Measurements from ENCODE around the gene CFAP299.

The CFAP299 gene

GRCh38 chr4:80529026-80529425 is 193.5 kb downstream of the CFAP299 start:
- no peaks in the 10 kb centered on the region for H3K27me3 ChIP-seq (ENCODE audit: control insufficient read depth, insufficient read depth, low read length)
- H3K9ac ChIP-seq (ENCODE audit: low read length), result no peak overlapping the region
- H3K4me3 ChIP-seq (ENCODE audit: low read length), result no peak overlapping the region
- no peaks in the 10 kb centered on the region for H3K9me3 ChIP-seq (ENCODE audit: control insufficient read depth, low read depth, low read length)
- no peak overlapping the region for H3K27ac ChIP-seq (ENCODE audit: low read length)
- H3K36me3 ChIP-seq (ENCODE audit: control insufficient read depth, low read depth, low read length), result no peaks in the 10 kb centered on the region
- H3K4me1 ChIP-seq (ENCODE audit: control insufficient read depth, low read depth, low read length), result peaks cover 18% of the 10 kb centered on the region

GRCh38 chr4:80532674-80533333 is 197.3 kb downstream of the CFAP299 start:
- Histone ChIP-seq H3K27ac (ENCODE audit: low read length) (no peak overlapping the region), H3K27me3 (ENCODE audit: control insufficient read depth, insufficient read depth, low read length) (no peaks in the 10 kb centered on the region), H3K36me3 (ENCODE audit: control insufficient read depth, low read depth, low read length) (no peaks in the 10 kb centered on the region), H3K9me3 (ENCODE audit: control insufficient read depth, low read depth, low read length) (no peaks in the 10 kb centered on the region), H3K4me3 (ENCODE audit: low read length) (peak overlapping the region; percentile 22), H3K4me1 (ENCODE audit: control insufficient read depth, low read depth, low read length) (peaks cover 20% of the 10 kb centered on the region), H3K9ac (ENCODE audit: low read length) (peak overlapping the region; percentile 15)

GRCh38 chr4:80535551-80535950 is 200.0 kb downstream of the CFAP299 start:
- H3K4me1 ChIP-seq (ENCODE audit: control insufficient read depth, low read depth, low read length), result peaks cover 20% of the 10 kb centered on the region
- no peak overlapping the region for H3K4me3 ChIP-seq (ENCODE audit: low read length)
- no peaks in the 10 kb centered on the region for H3K27me3 ChIP-seq (ENCODE audit: control insufficient read depth, insufficient read depth, low read length)
- no peak overlapping the region for H3K27ac ChIP-seq (ENCODE audit: low read length)
- H3K36me3 ChIP-seq (ENCODE audit: control insufficient read depth, low read depth, low read length), result no peaks in the 10 kb centered on the region
- no peak overlapping the region for H3K9ac ChIP-seq (ENCODE audit: low read length)
- H3K9me3 ChIP-seq (ENCODE audit: control insufficient read depth, low read depth, low read length), result no peaks in the 10 kb centered on the region

- H3K9me3 ChIP-seq (ENCODE audit: control insufficient read depth, low read depth, low read length), result no peaks in the 10 kb centered on the region
- no peak overlapping the region for H3K27ac ChIP-seq (ENCODE audit: low read length)
- H3K4me3 ChIP-seq (ENCODE audit: low read length), result no peak overlapping the region
- no peaks in the 10 kb centered on the region for H3K27me3 ChIP-seq (ENCODE audit: control insufficient read depth, insufficient read depth, low read length)
- no peak overlapping the region for H3K9ac ChIP-seq (ENCODE audit: low read length)
- H3K4me1 ChIP-seq (ENCODE audit: control insufficient read depth, low read depth, low read length), result peaks cover 8% of the 10 kb centered on the region
- no peaks in the 10 kb centered on the region for H3K36me3 ChIP-seq (ENCODE audit: control insufficient read depth, low read depth, low read length)
Observed at GRCh38 chr4:80538276-80538926, 202.9 kb downstream of the CFAP299 start.

GRCh38 chr4:80539190-80539589 is 203.7 kb downstream of the CFAP299 start:
- Histone ChIP-seq H3K27me3 (ENCODE audit: control insufficient read depth, insufficient read depth, low read length) (no peaks in the 10 kb centered on the region), H3K4me1 (ENCODE audit: control insufficient read depth, low read depth, low read length) (peaks cover 2% of the 10 kb centered on the region), H3K9ac (ENCODE audit: low read length) (no peak overlapping the region), H3K27ac (ENCODE audit: low read length) (no peak overlapping the region), H3K36me3 (ENCODE audit: control insufficient read depth, low read depth, low read length) (no peaks in the 10 kb centered on the region), H3K4me3 (ENCODE audit: low read length) (no peak overlapping the region), H3K9me3 (ENCODE audit: control insufficient read depth, low read depth, low read length) (no peaks in the 10 kb centered on the region)

- no peaks in the 10 kb centered on the region for H3K36me3 ChIP-seq (ENCODE audit: control insufficient read depth, low read depth, low read length)
- H3K4me3 ChIP-seq (ENCODE audit: low read length), result no peak overlapping the region
- H3K27me3 ChIP-seq (ENCODE audit: control insufficient read depth, insufficient read depth, low read length), result no peaks in the 10 kb centered on the region
- peaks cover 2% of the 10 kb centered on the region for H3K4me1 ChIP-seq (ENCODE audit: control insufficient read depth, low read depth, low read length)
- H3K9ac ChIP-seq (ENCODE audit: low read length), result no peak overlapping the region
- H3K27ac ChIP-seq (ENCODE audit: low read length), result no peak overlapping the region
- H3K9me3 ChIP-seq (ENCODE audit: control insufficient read depth, low read depth, low read length), result no peaks in the 10 kb centered on the region
Observed at GRCh38 chr4:80540349-80540748, 204.8 kb downstream of the CFAP299 start.

GRCh38 chr4:80540785-80541469 is 205.4 kb downstream of the CFAP299 start:
- H3K4me1 ChIP-seq (ENCODE audit: control insufficient read depth, low read depth, low read length), result peaks cover 2% of the 10 kb centered on the region
- H3K27me3 ChIP-seq (ENCODE audit: control insufficient read depth, insufficient read depth, low read length), result no peaks in the 10 kb centered on the region
- no peak overlapping the region for H3K27ac ChIP-seq (ENCODE audit: low read length)
- no peak overlapping the region for H3K4me3 ChIP-seq (ENCODE audit: low read length)
- no peaks in the 10 kb centered on the region for H3K36me3 ChIP-seq (ENCODE audit: control insufficient read depth, low read depth, low read length)
- no peak overlapping the region for H3K9ac ChIP-seq (ENCODE audit: low read length)
- H3K9me3 ChIP-seq (ENCODE audit: control insufficient read depth, low read depth, low read length), result no peaks in the 10 kb centered on the region

- H3K4me3 ChIP-seq (ENCODE audit: low read length), result no peak overlapping the region
- no peak overlapping the region for H3K9ac ChIP-seq (ENCODE audit: low read length)
- no peaks in the 10 kb centered on the region for H3K9me3 ChIP-seq (ENCODE audit: control insufficient read depth, low read depth, low read length)
- H3K4me1 ChIP-seq (ENCODE audit: control insufficient read depth, low read depth, low read length), result no peaks in the 10 kb centered on the region
- H3K27me3 ChIP-seq (ENCODE audit: control insufficient read depth, insufficient read depth, low read length), result no peaks in the 10 kb centered on the region
- H3K27ac ChIP-seq (ENCODE audit: low read length), result no peak overlapping the region
- no peaks in the 10 kb centered on the region for H3K36me3 ChIP-seq (ENCODE audit: control insufficient read depth, low read depth, low read length)
Observed at GRCh38 chr4:80542747-80543146, 207.2 kb downstream of the CFAP299 start.

- H3K9me3 ChIP-seq (ENCODE audit: control insufficient read depth, low read depth, low read length), result no peaks in the 10 kb centered on the region
- H3K36me3 ChIP-seq (ENCODE audit: control insufficient read depth, low read depth, low read length), result no peaks in the 10 kb centered on the region
- H3K27ac ChIP-seq (ENCODE audit: low read length), result no peak overlapping the region
- H3K4me3 ChIP-seq (ENCODE audit: low read length), result no peak overlapping the region
- no peaks in the 10 kb centered on the region for H3K27me3 ChIP-seq (ENCODE audit: control insufficient read depth, insufficient read depth, low read length)
- H3K9ac ChIP-seq (ENCODE audit: low read length), result no peak overlapping the region
- no peaks in the 10 kb centered on the region for H3K4me1 ChIP-seq (ENCODE audit: control insufficient read depth, low read depth, low read length)
Observed at GRCh38 chr4:80560337-80560736, 224.8 kb downstream of the CFAP299 start.

- Histone ChIP-seq H3K9me3 (ENCODE audit: control insufficient read depth, low read depth, low read length) (no peaks in the 10 kb centered on the region), H3K27ac (ENCODE audit: low read length) (no peak overlapping the region), H3K9ac (ENCODE audit: low read length) (no peak overlapping the region), H3K4me1 (ENCODE audit: control insufficient read depth, low read depth, low read length) (no peaks in the 10 kb centered on the region), H3K4me3 (ENCODE audit: low read length) (no peak overlapping the region), H3K27me3 (ENCODE audit: control insufficient read depth, insufficient read depth, low read length) (no peaks in the 10 kb centered on the region), H3K36me3 (ENCODE audit: control insufficient read depth, low read depth, low read length) (no peaks in the 10 kb centered on the region)
Observed at GRCh38 chr4:80566203-80566872, 230.8 kb downstream of the CFAP299 start.

GRCh38 chr4:80568891-80569290 is 233.4 kb downstream of the CFAP299 start:
- Histone ChIP-seq H3K9ac (ENCODE audit: low read length) (no peak overlapping the region), H3K9me3 (ENCODE audit: control insufficient read depth, low read depth, low read length) (no peaks in the 10 kb centered on the region)

More at GRCh38 chr4:80568891-80569290, 233.4 kb downstream of the CFAP299 start:
- no peaks in the 10 kb centered on the region for H3K27me3 ChIP-seq (ENCODE audit: control insufficient read depth, insufficient read depth, low read length)
- no peaks in the 10 kb centered on the region for H3K36me3 ChIP-seq (ENCODE audit: control insufficient read depth, low read depth, low read length)
- no peak overlapping the region for H3K27ac ChIP-seq (ENCODE audit: low read length)
- H3K4me3 ChIP-seq (ENCODE audit: low read length), result no peak overlapping the region
- no peaks in the 10 kb centered on the region for H3K4me1 ChIP-seq (ENCODE audit: control insufficient read depth, low read depth, low read length)

All from iPS-18a (cell line).